HEK293 (cell line): ENCODE results near the gene IDI2.

Source experiments
- CTCF ChIA-PET: fragments of 350-600 bp; formaldehyde crosslinking; extraction: SDS; loops from one replicate; lab custom pipeline; 2021; ENCODE audit warnings: antibody characterized with exemption; lab: Yijun Ruan, JAX
- POLR2A ChIA-PET: fragments of 300-600 bp; formaldehyde crosslinking; extraction: SDS; loops from one replicate; lab custom pipeline; 2020; ENCODE audit warnings: antibody characterized with exemption, inconsistent platforms; lab: Yijun Ruan, JAX
- H3K27ac ChIP-seq: fragments of 200-500 bp; sonication (Bioruptor generic); 2 replicates; pipeline ENCODE4 v1.5.1; 2014; ENCODE audit warnings: low read depth, low read length, control low read depth, inconsistent platforms; ENCODE audit errors: extremely low read depth
- H3K36me3 ChIP-seq, 2 experiments: fragments of 200-500 bp in 1 of 2; sonication (Bioruptor generic) in 1 of 2; 1 replicate in 1 of 2; 2 replicates in 1 of 2; pipeline ENCODE4 v1.5.1; 2014 to 2017; ENCODE audit warnings: inconsistent platforms in 2 of 2, low read length in 2 of 2; ENCODE audit not compliant: control insufficient read depth in 2 of 2, insufficient read depth in 1 of 2
- H3K4me1 ChIP-seq: fragments of 200-500 bp; sonication (Bioruptor generic); 2 replicates; pipeline ENCODE4 v1.5.1; 2014; ENCODE audit warnings: mild to moderate bottlenecking, low read length, inconsistent platforms; ENCODE audit not compliant: control insufficient read depth, insufficient read depth
- H3K4me3 ChIP-seq: 2 replicates; pipeline ENCODE4 v1.5.1; 2011; ENCODE audit warnings: low read depth, mild to moderate bottlenecking, control low read depth, low read length, moderate library complexity
- H3K9me3 ChIP-seq: fragments of 200-500 bp; sonication (Bioruptor generic); 2 replicates; pipeline ENCODE4 v1.5.1; 2014; ENCODE audit warnings: low read depth, low read length, inconsistent platforms; ENCODE audit not compliant: control insufficient read depth, insufficient read depth
- BCL6B ChIP-seq: fragments of 450-650 bp; formaldehyde crosslinking; IDR thresholded peaks from 2 replicates; pipeline ENCODE4 v1.5.1; 2017; ENCODE audit warnings: missing biosample characterization, missing genetic modification characterization
- EGR2 ChIP-seq: fragments of 450-650 bp; formaldehyde crosslinking; IDR thresholded peaks from 2 replicates; pipeline ENCODE4 v1.5.1; 2016; ENCODE audit warnings: low read depth, missing biosample characterization, missing genetic modification characterization
- PRDM1 ChIP-seq: fragments of 450-650 bp; formaldehyde crosslinking; IDR thresholded peaks from 2 replicates; pipeline ENCODE4; 2016; ENCODE audit warnings: missing biosample characterization, missing genetic modification characterization
- SETDB1 ChIP-seq: IDR thresholded peaks from one replicate; pipeline ENCODE4 v1.6.1; 2017; ENCODE audit warnings: mild to moderate bottlenecking, low read length, moderate library complexity, mixed read lengths; ENCODE audit not compliant: insufficient read length
- TRIM28 ChIP-seq: IDR thresholded peaks from 2 replicates; pipeline ENCODE4 v1.6.1; 2011; ENCODE audit warnings: low read length, control low read depth, borderline replicate concordance
- ZBTB10 ChIP-seq: fragments of 450-650 bp; formaldehyde crosslinking; IDR thresholded peaks from 2 replicates; pipeline ENCODE4 v1.5.1; 2016; ENCODE audit warnings: missing biosample characterization, missing genetic modification characterization
- ZFP41 ChIP-seq: fragments of 450-650 bp; formaldehyde crosslinking; IDR thresholded peaks from 2 replicates; pipeline ENCODE4 v1.5.1; 2016; ENCODE audit warnings: missing biosample characterization, missing genetic modification characterization, borderline replicate concordance
- ZNF133 ChIP-seq: fragments of 450-650 bp; formaldehyde crosslinking; IDR thresholded peaks from 2 replicates; pipeline ENCODE4 v1.5.1; 2016; ENCODE audit warnings: missing biosample characterization, missing genetic modification characterization
- ZNF2 ChIP-seq: fragments of 450-650 bp; formaldehyde crosslinking; IDR thresholded peaks from 2 replicates; pipeline ENCODE4 v1.5.1; 2016; ENCODE audit warnings: missing biosample characterization, missing genetic modification characterization
- ZNF354C ChIP-seq: fragments of 450-650 bp; formaldehyde crosslinking; IDR thresholded peaks from 2 replicates; pipeline ENCODE4 v1.5.1; 2016; ENCODE audit warnings: missing biosample characterization, missing genetic modification characterization, low read depth, borderline replicate concordance
- ZNF366 ChIP-seq: fragments of 450-650 bp; formaldehyde crosslinking; conservative IDR thresholded peaks from 2 replicates; pipeline ENCODE4 v1.5.1; 2016; ENCODE audit warnings: missing biosample characterization, missing genetic modification characterization
- ZNF449 ChIP-seq: fragments of 450-650 bp; formaldehyde crosslinking; IDR thresholded peaks from 2 replicates; pipeline ENCODE4 v1.5.1; 2017; ENCODE audit warnings: missing biosample characterization, mild to moderate bottlenecking, missing genetic modification characterization, moderate library complexity
- ZNF501 ChIP-seq: fragments of 450-650 bp; formaldehyde crosslinking; IDR thresholded peaks from 2 replicates; pipeline ENCODE4 v1.5.1; 2016; ENCODE audit warnings: missing biosample characterization, missing genetic modification characterization
- ZNF514 ChIP-seq: fragments of 450-650 bp; formaldehyde crosslinking; IDR thresholded peaks from 2 replicates; pipeline ENCODE4 v1.5.1; 2016; ENCODE audit warnings: missing biosample characterization, missing genetic modification characterization
- ZNF530 ChIP-seq: fragments of 450-650 bp; formaldehyde crosslinking; IDR thresholded peaks from 2 replicates; pipeline ENCODE4 v1.5.1; 2016; ENCODE audit warnings: low read depth, missing biosample characterization, missing genetic modification characterization
- ZNF600 ChIP-seq: fragments of 450-650 bp; formaldehyde crosslinking; IDR thresholded peaks from 2 replicates; pipeline ENCODE4 v1.5.1; 2016; ENCODE audit warnings: missing biosample characterization, missing genetic modification characterization
- ZNF624 ChIP-seq: fragments of 450-650 bp; formaldehyde crosslinking; IDR thresholded peaks from 2 replicates; pipeline ENCODE4 v1.5.1; 2017; ENCODE audit warnings: missing biosample characterization, missing genetic modification characterization
- ZNF664 ChIP-seq: fragments of 450-650 bp; formaldehyde crosslinking; IDR thresholded peaks from 2 replicates; pipeline ENCODE4 v1.5.1; 2016; ENCODE audit warnings: missing biosample characterization, missing genetic modification characterization
- ZNF670 ChIP-seq: fragments of 450-650 bp; formaldehyde crosslinking; IDR thresholded peaks from 2 replicates; pipeline ENCODE4 v1.5.1; 2016; ENCODE audit warnings: missing biosample characterization, missing genetic modification characterization, low read depth
- ZNF707 ChIP-seq: fragments of 450-650 bp; formaldehyde crosslinking; IDR thresholded peaks from 2 replicates; pipeline ENCODE4 v1.5.1; 2016; ENCODE audit warnings: missing biosample characterization, missing genetic modification characterization
- ZNF768 ChIP-seq: fragments of 450-650 bp; formaldehyde crosslinking; IDR thresholded peaks from 2 replicates; pipeline ENCODE4 v1.5.1; 2018; ENCODE audit warnings: missing biosample characterization, mild to moderate bottlenecking, missing genetic modification characterization
- TF ChIP-seq, protein P1 (sequence below): fragments of 450-650 bp; formaldehyde crosslinking; IDR thresholded peaks from 2 replicates; pipeline ENCODE4 v1.5.1; 2016; ENCODE audit warnings: missing biosample characterization, missing genetic modification characterization
- TF ChIP-seq, protein P2 (sequence below): fragments of 450-650 bp; formaldehyde crosslinking; IDR thresholded peaks from 2 replicates; pipeline ENCODE4 v1.5.1; 2016; ENCODE audit warnings: missing biosample characterization, missing genetic modification characterization
- TF ChIP-seq, protein P3 (sequence below): fragments of 450-650 bp; formaldehyde crosslinking; IDR thresholded peaks from 2 replicates; pipeline ENCODE4 v1.5.1; 2016; ENCODE audit warnings: missing biosample characterization, missing genetic modification characterization, low read depth

The IDI2 gene

GRCh38 chr10:1035201-1035600 lies 9.5 kb upstream of the IDI2 start (continued):
- TF ChIP-seq ZNF449 (no peak), ZNF624 (tag by site-specific recombination) (no peak)
- TF ChIP-seq, protein P1, sequence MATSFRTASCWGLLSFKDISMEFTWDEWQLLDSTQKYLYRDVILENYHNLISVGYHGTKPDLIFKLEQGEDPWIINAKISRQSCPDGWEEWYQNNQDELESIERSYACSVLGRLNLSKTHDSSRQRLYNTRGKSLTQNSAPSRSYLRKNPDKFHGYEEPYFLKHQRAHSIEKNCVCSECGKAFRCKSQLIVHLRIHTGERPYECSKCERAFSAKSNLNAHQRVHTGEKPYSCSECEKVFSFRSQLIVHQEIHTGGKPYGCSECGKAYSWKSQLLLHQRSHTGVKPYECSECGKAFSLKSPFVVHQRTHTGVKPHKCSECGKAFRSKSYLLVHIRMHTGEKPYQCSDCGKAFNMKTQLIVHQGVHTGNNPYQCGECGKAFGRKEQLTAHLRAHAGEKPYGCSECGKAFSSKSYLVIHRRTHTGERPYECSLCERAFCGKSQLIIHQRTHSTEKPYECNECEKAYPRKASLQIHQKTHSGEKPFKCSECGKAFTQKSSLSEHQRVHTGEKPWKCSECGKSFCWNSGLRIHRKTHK, result no peak

DNA sequence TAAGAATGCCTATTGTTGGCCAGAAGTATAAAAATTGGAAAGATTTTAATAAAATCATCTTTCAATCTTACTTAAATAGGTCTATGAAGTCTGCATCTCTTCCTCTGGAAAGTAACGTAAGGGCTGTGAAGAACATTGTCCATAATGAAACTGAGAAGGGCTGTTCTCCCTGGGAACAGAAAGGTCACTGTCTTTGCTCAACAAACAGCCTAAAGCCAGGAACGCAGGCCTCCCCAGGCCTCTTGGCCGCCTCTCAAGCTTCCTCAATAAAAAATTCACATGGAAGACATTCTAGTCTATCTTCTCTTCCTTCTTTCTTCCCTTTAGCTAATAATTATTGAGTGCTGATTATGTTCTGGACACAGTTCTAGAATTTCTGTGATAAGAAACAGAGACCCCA lies 9.1 kb upstream of the IDI2 start:
- TF ChIP-seq, protein P2, sequence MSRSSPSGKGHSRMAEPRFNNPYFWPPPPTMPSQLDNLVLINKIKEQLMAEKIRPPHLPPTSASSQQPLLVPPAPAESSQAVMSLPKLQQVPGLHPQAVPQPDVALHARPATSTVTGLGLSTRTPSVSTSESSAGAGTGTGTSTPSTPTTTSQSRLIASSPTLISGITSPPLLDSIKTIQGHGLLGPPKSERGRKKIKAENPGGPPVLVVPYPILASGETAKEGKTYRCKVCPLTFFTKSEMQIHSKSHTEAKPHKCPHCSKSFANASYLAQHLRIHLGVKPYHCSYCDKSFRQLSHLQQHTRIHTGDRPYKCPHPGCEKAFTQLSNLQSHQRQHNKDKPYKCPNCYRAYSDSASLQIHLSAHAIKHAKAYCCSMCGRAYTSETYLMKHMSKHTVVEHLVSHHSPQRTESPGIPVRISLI (tag by site-specific recombination), result no peak
- TF ChIP-seq ZNF707 (tag by site-specific recombination), result no peak
- no peak for TF ChIP-seq ZNF501
- TF ChIP-seq PRDM1 (tag by site-specific recombination), result no peak
- no peak for TF ChIP-seq ZNF514 (tag by site-specific recombination)
- no peak for TF ChIP-seq ZBTB10 (tag by site-specific recombination)
- no peak for TF ChIP-seq ZFP41
- TF ChIP-seq ZNF664 (tag by site-specific recombination), result no peak
- TF ChIP-seq ZNF530 (tag by site-specific recombination), result no peak
- no peak for TF ChIP-seq TRIM28
- TF ChIP-seq, all 188 proteins: peak for 0
- no peak overlapping the region for H3K27ac ChIP-seq
- H3K4me3 ChIP-seq, result no peak overlapping the region
- H3K9me3 ChIP-seq, result no peaks in the 10 kb centered on the region
- H3K4me1 ChIP-seq, result no peaks in the 10 kb centered on the region
- H3K36me3 ChIP-seq, result peaks cover 2 to 28% of the 10 kb centered on the region in 2 experiments; a peak in 2 of 3 replicates
- ChIA-PET POLR2A (interaction anchor here (1.3 kb wide), 1 partner anchor 14 kb away, joined by 4 read pairs; the partner anchor contains the start of gene IDI1), CTCF (interaction anchor here (0.6 kb wide), 1 partner anchor 16 kb away, joined by 5 read pairs; no protein-coding TSS in a partner anchor)

DNA sequence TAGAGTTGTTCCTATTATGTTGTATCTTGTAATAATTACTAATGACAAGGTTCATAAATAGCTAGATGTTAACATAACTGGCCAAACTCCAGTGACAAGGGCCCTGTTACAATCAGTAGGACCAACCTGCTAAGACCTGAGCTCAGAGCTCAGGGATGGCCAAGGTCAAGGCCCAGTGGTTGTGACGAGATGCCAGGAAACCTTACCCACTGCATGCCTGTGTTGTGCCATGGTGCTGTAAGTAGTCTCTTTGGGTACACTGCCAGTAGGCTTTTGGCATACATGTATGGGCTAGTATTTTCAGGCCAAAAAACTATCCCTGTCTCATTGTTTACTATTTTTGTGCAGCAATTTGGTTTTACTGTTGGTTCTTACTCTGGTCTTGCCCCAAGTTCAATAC lies 7.9 kb upstream of the IDI2 start:
- ChIA-PET CTCF (interaction anchor here (0.6 kb wide), 1 partner anchor 832 kb away, joined by 3 read pairs; no protein-coding TSS in a partner anchor), POLR2A (interaction anchor here (1.0 kb wide), 1 partner anchor 23 kb away, joined by 3 read pairs; the partner anchor contains the start of gene WDR37)
- H3K4me3 ChIP-seq, result no peak overlapping the region
- no peak overlapping the region for H3K27ac ChIP-seq
- H3K9me3 ChIP-seq, result no peaks in the 10 kb centered on the region
- peaks cover 0 to 21% of the 10 kb centered on the region in 2 experiments; a peak in 1 of 3 replicates for H3K36me3 ChIP-seq
- no peaks in the 10 kb centered on the region for H3K4me1 ChIP-seq
- no peak for TF ChIP-seq ZNF768 (tag by site-specific recombination)
- no peak for TF ChIP-seq SETDB1
- no peak for TF ChIP-seq EGR2 (tag by site-specific recombination)
- no peak for TF ChIP-seq ZNF133 (tag by site-specific recombination)
- TF ChIP-seq, protein P3, sequence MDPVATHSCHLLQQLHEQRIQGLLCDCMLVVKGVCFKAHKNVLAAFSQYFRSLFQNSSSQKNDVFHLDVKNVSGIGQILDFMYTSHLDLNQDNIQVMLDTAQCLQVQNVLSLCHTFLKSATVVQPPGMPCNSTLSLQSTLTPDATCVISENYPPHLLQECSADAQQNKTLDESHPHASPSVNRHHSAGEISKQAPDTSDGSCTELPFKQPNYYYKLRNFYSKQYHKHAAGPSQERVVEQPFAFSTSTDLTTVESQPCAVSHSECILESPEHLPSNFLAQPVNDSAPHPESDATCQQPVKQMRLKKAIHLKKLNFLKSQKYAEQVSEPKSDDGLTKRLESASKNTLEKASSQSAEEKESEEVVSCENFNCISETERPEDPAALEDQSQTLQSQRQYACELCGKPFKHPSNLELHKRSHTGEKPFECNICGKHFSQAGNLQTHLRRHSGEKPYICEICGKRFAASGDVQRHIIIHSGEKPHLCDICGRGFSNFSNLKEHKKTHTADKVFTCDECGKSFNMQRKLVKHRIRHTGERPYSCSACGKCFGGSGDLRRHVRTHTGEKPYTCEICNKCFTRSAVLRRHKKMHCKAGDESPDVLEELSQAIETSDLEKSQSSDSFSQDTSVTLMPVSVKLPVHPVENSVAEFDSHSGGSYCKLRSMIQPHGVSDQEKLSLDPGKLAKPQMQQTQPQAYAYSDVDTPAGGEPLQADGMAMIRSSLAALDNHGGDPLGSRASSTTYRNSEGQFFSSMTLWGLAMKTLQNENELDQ (tag by site-specific recombination), result no peak
- no peak for TF ChIP-seq BCL6B (tag by site-specific recombination)
- TF ChIP-seq ZNF600, result no peak
- no peak for TF ChIP-seq PRDM1 (tag by site-specific recombination)
- no peak for TF ChIP-seq ZNF366 (tag by site-specific recombination)
- TF ChIP-seq ZNF670 (tag by site-specific recombination), result no peak
- no peak for TF ChIP-seq ZNF2
- no peak for TF ChIP-seq ZNF354C (tag by site-specific recombination)
